PFSK-1 (cell line): Measurements from ENCODE around the gene ENO3.

Source experiments
- FOXP2 ChIP-seq: optimal IDR thresholded peaks from 2 replicates; pipeline ENCODE3; 2011; ENCODE audit warnings: borderline replicate concordance, control low read depth, inconsistent platforms; ENCODE audit not compliant: insufficient read depth; ENCODE audit errors: extremely low read length, extremely low read depth
- POLR2AphosphoS5 ChIP-seq: IDR thresholded peaks from 2 replicates; pipeline ENCODE4 v1.6.1; 2012; ENCODE audit warnings: low read depth, mild to moderate bottlenecking, control low read depth, low read length, moderate library complexity
- SIN3A ChIP-seq: IDR thresholded peaks from 2 replicates; pipeline ENCODE4 v1.6.1; 2012; ENCODE audit warnings: mild to moderate bottlenecking, low read length, moderate library complexity, borderline replicate concordance; ENCODE audit not compliant: insufficient read depth
- TAF1 ChIP-seq: IDR thresholded peaks from 2 replicates; pipeline ENCODE4 v1.6.1; 2012; ENCODE audit warnings: low read length, control low read depth, borderline replicate concordance; ENCODE audit not compliant: insufficient read depth
- TF ChIP-seq, protein P1 (sequence below), 2 experiments: IDR thresholded peaks; 2 replicates each; pipeline versions ENCODE4 v1.6.1 to v1.8.0; 2011 to 2012; ENCODE audit warnings: low read depth in 2 of 2, low read length in 2 of 2, control low read depth in 1 of 2, inconsistent platforms in 1 of 2, mild to moderate bottlenecking in 1 of 2, moderate library complexity in 1 of 2; ENCODE audit not compliant: insufficient read depth in 1 of 2

The ENO3 gene

DNA sequence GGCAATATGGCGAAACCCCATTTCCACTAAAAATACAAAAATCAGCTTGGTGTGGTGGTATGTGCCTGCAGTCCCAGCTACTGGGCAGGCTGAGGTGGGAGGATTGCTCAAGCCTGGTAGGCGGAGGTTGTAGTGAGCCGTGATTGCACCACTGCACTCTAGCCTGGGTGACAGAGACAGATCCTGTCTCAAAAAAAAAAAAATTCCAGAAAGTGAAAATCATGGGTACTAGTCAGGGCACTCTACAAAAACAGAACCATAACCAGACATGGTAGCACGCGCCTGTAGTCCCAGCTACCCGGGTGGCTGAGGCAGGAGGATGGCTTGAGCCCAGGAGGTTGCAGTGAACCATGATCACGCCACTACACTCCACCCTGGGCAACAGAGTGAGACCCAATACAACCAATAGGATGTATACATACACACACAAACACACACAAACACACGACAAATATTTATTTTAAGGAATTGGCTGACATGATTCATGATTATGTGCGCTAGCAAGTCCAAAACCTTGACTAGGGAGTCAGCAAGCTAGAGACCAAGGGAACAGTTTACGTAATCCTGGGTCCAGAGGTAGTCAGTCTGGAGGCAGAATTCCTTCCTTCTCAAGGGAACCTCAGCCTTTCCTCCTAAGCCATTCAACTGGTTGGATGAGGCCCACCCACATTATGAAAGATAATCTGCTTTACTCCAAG is 30.4 kb upstream of the ENO3 start:
- no peak for TF ChIP-seq TAF1
- TF ChIP-seq, protein P1, sequence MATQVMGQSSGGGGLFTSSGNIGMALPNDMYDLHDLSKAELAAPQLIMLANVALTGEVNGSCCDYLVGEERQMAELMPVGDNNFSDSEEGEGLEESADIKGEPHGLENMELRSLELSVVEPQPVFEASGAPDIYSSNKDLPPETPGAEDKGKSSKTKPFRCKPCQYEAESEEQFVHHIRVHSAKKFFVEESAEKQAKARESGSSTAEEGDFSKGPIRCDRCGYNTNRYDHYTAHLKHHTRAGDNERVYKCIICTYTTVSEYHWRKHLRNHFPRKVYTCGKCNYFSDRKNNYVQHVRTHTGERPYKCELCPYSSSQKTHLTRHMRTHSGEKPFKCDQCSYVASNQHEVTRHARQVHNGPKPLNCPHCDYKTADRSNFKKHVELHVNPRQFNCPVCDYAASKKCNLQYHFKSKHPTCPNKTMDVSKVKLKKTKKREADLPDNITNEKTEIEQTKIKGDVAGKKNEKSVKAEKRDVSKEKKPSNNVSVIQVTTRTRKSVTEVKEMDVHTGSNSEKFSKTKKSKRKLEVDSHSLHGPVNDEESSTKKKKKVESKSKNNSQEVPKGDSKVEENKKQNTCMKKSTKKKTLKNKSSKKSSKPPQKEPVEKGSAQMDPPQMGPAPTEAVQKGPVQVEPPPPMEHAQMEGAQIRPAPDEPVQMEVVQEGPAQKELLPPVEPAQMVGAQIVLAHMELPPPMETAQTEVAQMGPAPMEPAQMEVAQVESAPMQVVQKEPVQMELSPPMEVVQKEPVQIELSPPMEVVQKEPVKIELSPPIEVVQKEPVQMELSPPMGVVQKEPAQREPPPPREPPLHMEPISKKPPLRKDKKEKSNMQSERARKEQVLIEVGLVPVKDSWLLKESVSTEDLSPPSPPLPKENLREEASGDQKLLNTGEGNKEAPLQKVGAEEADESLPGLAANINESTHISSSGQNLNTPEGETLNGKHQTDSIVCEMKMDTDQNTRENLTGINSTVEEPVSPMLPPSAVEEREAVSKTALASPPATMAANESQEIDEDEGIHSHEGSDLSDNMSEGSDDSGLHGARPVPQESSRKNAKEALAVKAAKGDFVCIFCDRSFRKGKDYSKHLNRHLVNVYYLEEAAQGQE (IDR thresholded peaks at IDR 0.05; ENCODE audit: insufficient read depth in 1 of 2, low read depth in 2 of 2, low read length in 2 of 2), result no peak
- TF ChIP-seq POLR2AphosphoS5, result no peak
- no peak for TF ChIP-seq SIN3A
- no peak for TF ChIP-seq FOXP2

DNA sequence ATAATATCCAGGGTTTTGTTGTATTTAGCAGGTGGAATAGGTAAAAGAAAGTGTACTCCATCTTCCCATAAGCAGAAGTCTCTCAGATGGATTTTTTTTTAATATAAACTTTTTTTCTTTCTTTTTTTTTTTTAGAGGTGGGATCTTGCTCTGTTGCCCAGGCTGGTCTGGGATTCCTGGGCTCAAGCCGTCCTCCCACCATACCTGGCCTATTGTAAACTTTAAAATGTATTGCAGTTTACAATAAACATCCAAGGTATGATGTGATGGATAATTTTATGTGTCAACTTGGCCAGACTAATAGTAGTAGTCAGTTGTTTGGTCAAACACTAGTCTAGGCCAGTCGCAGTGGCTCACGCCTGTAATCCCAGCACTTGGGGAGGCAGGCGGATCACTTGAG is 29.6 kb upstream of the ENO3 start:
- TF ChIP-seq POLR2AphosphoS5 (no peak), TAF1 (no peak)
- TF ChIP-seq, protein P1 (IDR thresholded peaks at IDR 0.05; ENCODE audit: insufficient read depth in 1 of 2, low read depth in 2 of 2, low read length in 2 of 2), result no peak

DNA sequence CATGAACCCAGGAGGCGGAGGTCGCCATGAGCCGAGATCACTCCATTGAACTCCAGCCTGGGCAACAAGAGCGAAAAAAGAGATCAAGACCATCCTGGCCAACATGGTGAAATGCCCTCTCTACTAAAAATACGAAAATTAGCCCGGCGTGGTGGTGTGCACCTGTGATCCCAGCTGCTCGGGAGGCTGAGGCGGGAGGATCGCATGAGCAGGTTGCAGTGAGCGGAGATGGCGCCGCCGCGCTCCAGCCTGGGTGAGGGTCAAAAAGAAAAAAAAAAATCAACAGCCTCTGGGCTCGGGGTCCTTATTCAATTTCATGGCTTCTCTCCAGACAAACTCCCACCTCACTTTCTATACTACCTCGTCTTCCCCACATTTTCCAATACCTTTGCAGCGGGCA is 22.0 kb upstream of the ENO3 start:
- TF ChIP-seq SIN3A, result no peak
- no peak for TF ChIP-seq POLR2AphosphoS5
- no peak for TF ChIP-seq FOXP2
- no peak for TF ChIP-seq TAF1
- TF ChIP-seq, protein P1 (IDR thresholded peaks at IDR 0.05; ENCODE audit: insufficient read depth in 1 of 2, low read depth in 2 of 2, low read length in 2 of 2), result no peak

DNA sequence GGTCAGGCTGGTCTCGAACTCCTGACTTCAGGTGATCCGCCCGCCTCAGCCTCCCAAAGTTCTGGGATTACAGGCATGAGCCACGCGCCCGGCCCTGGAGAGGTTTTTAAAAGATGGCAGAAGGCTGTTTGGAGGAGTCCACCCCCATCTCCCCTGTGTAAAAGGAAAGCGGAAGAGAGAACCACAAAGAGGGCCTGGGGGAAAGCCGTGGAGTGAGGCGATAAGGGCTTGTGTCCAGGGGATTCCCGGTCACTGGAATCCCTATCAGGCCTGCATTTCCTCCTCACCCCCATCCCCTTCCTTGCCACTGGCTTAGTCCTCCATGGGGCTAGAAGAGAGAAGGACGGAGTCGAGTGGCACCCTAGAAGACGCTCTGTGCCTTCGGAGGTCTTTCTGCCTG is 19.0 kb upstream of the ENO3 start, which contains the start of gene GP1BA:
GP1BA (plus strand) TSS at position 315 of the 400 bp plus-strand sequence. CDS start 328 bp downstream, outside the sequence.
- TF ChIP-seq TAF1, result no peak
- no peak for TF ChIP-seq POLR2AphosphoS5
- no peak for TF ChIP-seq FOXP2

DNA sequence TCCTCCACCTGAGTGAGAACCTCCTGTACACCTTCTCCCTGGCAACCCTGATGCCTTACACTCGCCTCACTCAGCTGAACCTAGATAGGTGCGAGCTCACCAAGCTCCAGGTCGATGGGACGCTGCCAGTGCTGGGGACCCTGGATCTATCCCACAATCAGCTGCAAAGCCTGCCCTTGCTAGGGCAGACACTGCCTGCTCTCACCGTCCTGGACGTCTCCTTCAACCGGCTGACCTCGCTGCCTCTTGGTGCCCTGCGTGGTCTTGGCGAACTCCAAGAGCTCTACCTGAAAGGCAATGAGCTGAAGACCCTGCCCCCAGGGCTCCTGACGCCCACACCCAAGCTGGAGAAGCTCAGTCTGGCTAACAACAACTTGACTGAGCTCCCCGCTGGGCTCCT is 18.2 kb upstream of the ENO3 start:
- TF ChIP-seq SIN3A (no peak), FOXP2 (no peak), TAF1 (no peak), POLR2AphosphoS5 (no peak)
- TF ChIP-seq, protein P1 (IDR thresholded peaks at IDR 0.05; ENCODE audit: insufficient read depth in 1 of 2, low read depth in 2 of 2, low read length in 2 of 2), result no peak
